Immature natural killer cell (primary cell): Measurements from ENCODE around the gene OXGR1. TPM values are rescaled to one million over a fixed set of nuclear protein-coding genes. Genes with fewer than 3 reads are reported as not detected.
"Not testable (repeated sequence)": the region's sequence is repeated elsewhere in the genome, so short reads cannot be mapped to it uniquely, and the experiment has no call there.

Experiments used
- DNase-seq, 3 donors: peaks; one replicate each; pipeline ENCODE4 v3.0.0; 2022; ENCODE audit warnings: mixed read lengths in 1 of 3
- H3K27ac Mint-ChIP-seq, 6 donors: one replicate each; pipeline ENCODE4 v1.8.0; 2020; ENCODE audit warnings: mixed read lengths in 6 of 6, mild to moderate bottlenecking in 5 of 6, inconsistent platforms in 4 of 6, moderate library complexity in 3 of 6
- H3K27me3 Mint-ChIP-seq, 3 donors: one replicate each; pipeline ENCODE4 v1.8.0; 2020 to 2021; ENCODE audit warnings: low read depth in 3 of 3, mild to moderate bottlenecking in 3 of 3, mixed read lengths in 3 of 3, moderate library complexity in 3 of 3, inconsistent platforms in 1 of 3
- H3K36me3 Mint-ChIP-seq, 3 donors: one replicate each; pipeline ENCODE4 v1.8.0; 2020; ENCODE audit warnings: mixed read lengths in 3 of 3, inconsistent platforms in 2 of 3, mild to moderate bottlenecking in 2 of 3
- H3K4me1 Mint-ChIP-seq, 2 donors: one replicate each; pipeline ENCODE4 v1.8.0; 2020; ENCODE audit warnings: inconsistent platforms in 2 of 2, mild to moderate bottlenecking in 2 of 2, mixed read lengths in 2 of 2, moderate library complexity in 1 of 2
- H3K4me3 Mint-ChIP-seq, 5 donors: one replicate each; pipeline ENCODE4 v1.8.0; 2020; ENCODE audit warnings: mild to moderate bottlenecking in 5 of 5, mixed read lengths in 5 of 5, inconsistent platforms in 3 of 5, moderate library complexity in 3 of 5
- H3K9me3 Mint-ChIP-seq, 6 donors: one replicate each; pipeline ENCODE4 v1.8.0; 2020; ENCODE audit warnings: mild to moderate bottlenecking in 6 of 6, mixed read lengths in 6 of 6, inconsistent platforms in 4 of 6, moderate library complexity in 3 of 6
- polyA plus RNA-seq, 3 donors: library from polyadenylated mRNA; unstranded; fragments of 300-500 nt; fragmentation: Illumina TruSeq; gene quantifications; one replicate each; pipeline ENCODE4 v1.2.3, GENCODE V29; 2021

The OXGR1 gene
- not detected for polyA plus RNA-seq

GRCh38 chr13:96994017-96994857 is at the start of gene OXGR1:
Gene OXGR1 (minus strand): TSS chr13:96994476. CDS start chr13:96987759, 6,717 bp downstream.
- peaks cover 0 to 9% (median 4%) of the 10 kb centered on the region in 3 donors for H3K36me3 Mint-ChIP-seq
- no peak for DNase-seq
- H3K9me3 Mint-ChIP-seq: peaks cover 0 to 12% (median 4%) of the 10 kb centered on the region in 6 donors
- H3K4me1 Mint-ChIP-seq: peaks cover 0 to 3% of the 10 kb centered on the region in 2 donors
- no peak within 1 kb of the TSS for H3K27ac Mint-ChIP-seq
- H3K4me3 Mint-ChIP-seq: peak within 1 kb of the TSS in 2 of 5 donors; percentile 22 to 31
- peaks cover 6 to 22% (median 13%) of the 10 kb centered on the region in 3 donors for H3K27me3 Mint-ChIP-seq

- Mint-ChIP-seq H3K4me3 (no peak overlapping the region), H3K27ac (no peak overlapping the region), H3K27me3 (peaks cover 4 to 5% (median 4%) of the 10 kb centered on the region in 3 donors), H3K4me1 (no peaks in the 10 kb centered on the region), H3K9me3 (peaks cover 0 to 5% (median 0%) of the 10 kb centered on the region in 6 donors), H3K36me3 (no peaks in the 10 kb centered on the region)
- DNase-seq: no peak
Measured at GRCh38 chr13:97043302-97043701, 49.0 kb upstream of the OXGR1 start.

GRCh38 chr13:97030705-97031452 is 36.6 kb upstream of the OXGR1 start:
- Mint-ChIP-seq H3K4me1 (no peaks in the 10 kb centered on the region), H3K27ac (no peak overlapping the region), H3K9me3 (peaks cover 0 to 8% (median 0%) of the 10 kb centered on the region in 6 donors), H3K36me3 (no peaks in the 10 kb centered on the region), H3K4me3 (no peak overlapping the region), H3K27me3 (peaks cover 0 to 12% (median 1%) of the 10 kb centered on the region in 3 donors)
- no peak for DNase-seq

GRCh38 chr13:97028441-97029299 is 34.4 kb upstream of the OXGR1 start:
- Mint-ChIP-seq H3K27me3 (peaks cover 0 to 10% (median 1%) of the 10 kb centered on the region in 3 donors), H3K4me3 (no peak overlapping the region), H3K4me1 (no peaks in the 10 kb centered on the region), H3K27ac (no peak overlapping the region), H3K9me3 (no peaks in the 10 kb centered on the region), H3K36me3 (no peaks in the 10 kb centered on the region)
- peak; percentile 9 to 13 (median 12) for DNase-seq

GRCh38 chr13:97027162-97027554 is 32.9 kb upstream of the OXGR1 start:
- DNase-seq: no peak
- H3K36me3 Mint-ChIP-seq: no peaks in the 10 kb centered on the region
- no peak overlapping the region for H3K4me3 Mint-ChIP-seq
- peaks cover 0 to 7% (median 1%) of the 10 kb centered on the region in 3 donors for H3K27me3 Mint-ChIP-seq
- H3K9me3 Mint-ChIP-seq: no peaks in the 10 kb centered on the region
- H3K4me1 Mint-ChIP-seq: no peaks in the 10 kb centered on the region
- H3K27ac Mint-ChIP-seq: no peak overlapping the region

GRCh38 chr13:97026531-97027161 is 32.4 kb upstream of the OXGR1 start:
- H3K27me3 Mint-ChIP-seq: peaks cover 0 to 7% (median 1%) of the 10 kb centered on the region in 3 donors
- no peak overlapping the region for H3K4me3 Mint-ChIP-seq
- H3K27ac Mint-ChIP-seq: no peak overlapping the region
- DNase-seq: no peak
- H3K36me3 Mint-ChIP-seq: no peaks in the 10 kb centered on the region
- H3K9me3 Mint-ChIP-seq: no peaks in the 10 kb centered on the region
- no peaks in the 10 kb centered on the region for H3K4me1 Mint-ChIP-seq

- not testable (repeated sequence) for H3K27me3 Mint-ChIP-seq, H3K27ac Mint-ChIP-seq, H3K36me3 Mint-ChIP-seq, H3K4me3 Mint-ChIP-seq, H3K4me1 Mint-ChIP-seq, DNase-seq, H3K9me3 Mint-ChIP-seq
Measured at GRCh38 chr13:97023812-97024211, 29.5 kb upstream of the OXGR1 start.

- Mint-ChIP-seq H3K27me3 (peaks cover 0 to 5% (median 2%) of the 10 kb centered on the region in 3 donors), H3K27ac (no peak overlapping the region), H3K9me3 (peaks cover 0 to 3% (median 0%) of the 10 kb centered on the region in 6 donors), H3K4me3 (no peak overlapping the region), H3K36me3 (no peaks in the 10 kb centered on the region), H3K4me1 (no peaks in the 10 kb centered on the region)
- no peak for DNase-seq
Measured at GRCh38 chr13:97023117-97023516, 28.8 kb upstream of the OXGR1 start.

- Mint-ChIP-seq H3K27me3 (peaks cover 0 to 5% (median 5%) of the 10 kb centered on the region in 3 donors), H3K36me3 (no peaks in the 10 kb centered on the region), H3K27ac (no peak overlapping the region), H3K4me3 (no peak overlapping the region), H3K9me3 (peaks cover 0 to 3% (median 0%) of the 10 kb centered on the region in 6 donors), H3K4me1 (no peaks in the 10 kb centered on the region)
- DNase-seq: no peak
Measured at GRCh38 chr13:97021241-97021640, 27.0 kb upstream of the OXGR1 start.

- Mint-ChIP-seq H3K4me3 (no peak overlapping the region), H3K27me3 (peaks cover 0 to 5% (median 5%) of the 10 kb centered on the region in 3 donors), H3K36me3 (no peaks in the 10 kb centered on the region), H3K9me3 (peaks cover 0 to 3% (median 0%) of the 10 kb centered on the region in 6 donors), H3K27ac (no peak overlapping the region), H3K4me1 (peaks cover 0 to under 1% of the 10 kb centered on the region in 2 donors)
- no peak for DNase-seq
Measured at GRCh38 chr13:97020689-97021240, 26.5 kb upstream of the OXGR1 start.

GRCh38 chr13:97020194-97020593 is 25.9 kb upstream of the OXGR1 start:
- no peak for DNase-seq
- no peaks in the 10 kb centered on the region for H3K36me3 Mint-ChIP-seq
- no peak overlapping the region for H3K4me3 Mint-ChIP-seq
- peaks cover 0 to 5% of the 10 kb centered on the region in 2 donors for H3K4me1 Mint-ChIP-seq
- no peak overlapping the region for H3K27ac Mint-ChIP-seq
- H3K27me3 Mint-ChIP-seq: peaks cover 0 to 5% (median 5%) of the 10 kb centered on the region in 3 donors
- peaks cover 0 to 3% (median 0%) of the 10 kb centered on the region in 6 donors for H3K9me3 Mint-ChIP-seq

- no peaks in the 10 kb centered on the region for H3K36me3 Mint-ChIP-seq
- peaks cover 0 to 5% of the 10 kb centered on the region in 2 donors for H3K4me1 Mint-ChIP-seq
- no peak overlapping the region for H3K27ac Mint-ChIP-seq
- no peak for DNase-seq
- H3K9me3 Mint-ChIP-seq: peaks cover 0 to 3% (median 0%) of the 10 kb centered on the region in 6 donors
- H3K4me3 Mint-ChIP-seq: no peak overlapping the region
- peaks cover 3 to 8% (median 7%) of the 10 kb centered on the region in 3 donors for H3K27me3 Mint-ChIP-seq
Measured at GRCh38 chr13:97019236-97019635, 25.0 kb upstream of the OXGR1 start.
